HuH-7.5 (cell line): ENCODE measurements around the gene SLC24A2.
"Not testable (repeated sequence)": the region's sequence is repeated elsewhere in the genome, so short reads cannot be mapped to it uniquely, and the experiment has no call there.

Experiments
- DNase-seq: peaks from one replicate; pipeline ENCODE4 v3.0.0; 2011; ENCODE audit warnings: low spot score

Gene SLC24A2

GRCh38 chr9:19788614-19789271 is at the start of gene SLC24A2:
Gene SLC24A2 (minus strand): TSS chr9:19789037.
- no peak for DNase-seq

DNA sequence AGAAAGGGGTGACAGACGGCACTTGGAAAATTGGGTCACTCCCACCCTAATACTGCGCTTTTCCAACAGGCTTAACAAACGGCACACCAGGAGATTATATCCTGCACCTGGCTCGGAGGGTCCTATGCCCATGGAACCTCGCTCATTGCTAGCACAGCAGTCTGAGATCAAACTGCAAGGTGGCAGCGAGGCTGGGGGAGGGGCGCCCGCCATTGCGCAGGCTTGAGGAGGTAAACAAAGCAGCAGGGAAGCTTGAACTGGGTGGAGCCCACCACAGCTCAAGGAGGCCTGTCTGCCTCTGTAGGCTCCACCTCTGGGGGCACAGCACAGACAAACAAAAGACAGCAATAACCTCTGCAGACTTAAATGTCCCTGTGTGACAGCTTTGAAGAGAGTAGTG is 44.5 kb upstream of the SLC24A2 start:
- DNase-seq, result not testable (repeated sequence)

- no peak for DNase-seq
Observed at GRCh38 chr9:19830796-19831195, 42.0 kb upstream of the SLC24A2 start.

DNA sequence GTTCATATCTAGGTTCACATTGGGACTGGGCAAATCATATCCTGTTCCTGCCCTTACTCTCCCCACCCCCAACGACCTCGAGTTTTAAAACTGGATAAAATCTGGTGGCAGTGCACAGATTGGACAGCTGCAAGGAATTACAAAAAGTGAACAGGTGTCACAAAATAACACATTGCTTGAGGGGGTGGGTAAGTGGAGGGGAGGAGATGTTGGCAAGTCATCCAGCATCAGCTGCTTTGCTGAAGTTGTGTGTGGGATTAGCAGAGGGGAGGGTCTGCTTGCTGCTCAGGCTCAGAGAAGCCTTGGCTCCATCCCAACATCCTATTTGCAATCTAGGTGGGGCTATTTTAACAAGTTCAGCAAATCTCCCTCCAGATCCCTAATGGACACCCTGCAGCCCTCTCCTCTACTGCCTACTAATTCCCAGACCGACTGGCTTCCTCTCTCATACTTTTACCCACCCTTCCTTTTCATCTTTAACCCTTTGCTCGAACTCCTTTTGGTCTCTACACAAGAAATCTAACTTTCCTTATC is 39.8 kb upstream of the SLC24A2 start:
- DNase-seq, result no peak

- no peak for DNase-seq
Observed at GRCh38 chr9:19816769-19817168, 27.9 kb upstream of the SLC24A2 start.

DNA sequence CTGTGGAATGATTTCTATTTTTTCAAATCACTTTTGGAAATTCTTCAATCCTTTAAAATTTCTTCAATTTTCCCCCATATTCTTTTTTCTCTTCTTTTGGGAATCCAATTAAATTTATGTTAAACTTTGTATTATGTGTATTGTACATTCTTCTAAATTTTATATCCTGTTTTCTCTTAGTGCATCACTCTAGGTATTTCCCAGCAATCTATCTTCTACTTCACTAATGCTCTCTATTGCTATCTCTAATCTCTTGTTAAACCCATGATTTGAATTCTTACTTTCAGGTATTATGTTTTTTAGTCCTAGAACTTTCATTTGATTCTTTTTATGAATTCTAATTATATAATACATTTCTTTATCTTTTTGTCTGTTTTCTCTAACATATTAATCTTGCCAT is 23.4 kb upstream of the SLC24A2 start:
- DNase-seq, result no peak

- DNase-seq, result no peak
Observed at GRCh38 chr9:19809422-19810269, 20.8 kb upstream of the SLC24A2 start.

DNA sequence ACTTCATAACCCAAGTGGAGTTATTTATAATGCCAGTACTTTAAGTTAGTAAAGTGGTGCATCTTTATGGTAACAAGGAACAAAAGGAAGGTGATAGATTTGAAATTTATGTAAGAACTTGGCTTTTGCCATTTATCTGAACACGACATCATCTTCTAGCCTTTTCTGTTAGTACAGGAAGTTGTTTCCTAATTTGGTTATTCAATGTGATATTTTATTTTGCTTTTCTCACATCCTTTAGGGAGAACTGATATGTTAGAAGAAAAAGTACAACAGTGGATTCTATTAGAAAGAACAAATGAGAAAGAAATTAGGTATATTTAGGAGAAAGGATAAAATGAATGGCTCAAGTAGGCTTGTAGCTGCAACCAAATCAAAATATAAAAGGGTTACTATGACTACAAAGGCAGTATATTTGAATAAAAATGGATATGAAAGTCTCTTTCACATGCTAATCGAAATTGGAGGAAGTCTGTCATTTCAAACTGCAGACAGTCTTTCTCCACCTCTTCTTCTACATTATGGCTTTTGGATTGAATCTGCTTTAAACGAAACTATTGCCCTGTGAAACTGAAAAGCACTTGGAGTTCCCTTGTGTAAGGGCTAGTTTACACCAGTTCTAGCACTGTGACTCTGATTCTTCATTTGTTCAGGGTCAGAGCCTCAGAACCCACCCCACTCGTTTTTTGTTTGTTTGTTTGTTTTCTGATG is 18.5 kb upstream of the SLC24A2 start:
- DNase-seq, result no peak

DNA sequence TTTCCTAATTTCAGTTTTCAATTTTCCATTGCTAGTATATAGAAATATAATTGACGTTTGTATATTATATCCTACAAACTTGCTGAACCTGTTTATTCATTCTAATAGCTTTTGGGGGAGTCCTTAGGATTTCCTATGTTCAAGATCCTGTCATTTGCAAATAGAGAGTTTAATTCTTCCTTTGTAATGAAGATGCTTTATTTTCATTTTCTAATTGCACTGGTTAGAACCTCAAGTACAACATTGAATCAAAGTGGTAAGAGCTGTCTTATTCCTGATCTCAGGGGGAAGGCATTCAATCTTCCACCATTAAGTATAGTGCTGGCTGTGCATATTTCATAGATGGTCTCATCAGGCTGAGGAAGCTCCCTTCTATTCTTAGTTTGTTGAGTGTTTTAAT is 15.6 kb upstream of the SLC24A2 start:
- no peak for DNase-seq

DNA sequence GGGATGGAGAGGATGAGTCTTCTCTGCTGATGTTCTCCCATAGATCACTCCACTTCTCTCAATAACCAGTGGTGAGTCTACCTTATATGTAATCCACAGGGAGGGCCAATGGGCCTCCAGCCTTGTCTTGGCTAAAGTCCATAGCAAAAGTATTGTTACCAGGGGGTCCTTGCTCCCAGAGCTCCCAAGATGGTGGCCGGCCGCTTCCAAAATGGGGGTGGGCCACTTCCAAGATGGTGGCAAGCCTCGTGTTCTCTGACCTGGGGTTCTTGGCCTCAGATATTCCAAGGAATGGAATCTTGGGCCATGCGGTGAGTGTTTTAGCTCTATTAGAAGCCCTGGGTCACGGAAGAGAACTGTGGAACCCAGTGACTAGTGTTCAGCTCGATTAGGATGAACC is 12.0 kb upstream of the SLC24A2 start:
- DNase-seq, result no peak

DNA sequence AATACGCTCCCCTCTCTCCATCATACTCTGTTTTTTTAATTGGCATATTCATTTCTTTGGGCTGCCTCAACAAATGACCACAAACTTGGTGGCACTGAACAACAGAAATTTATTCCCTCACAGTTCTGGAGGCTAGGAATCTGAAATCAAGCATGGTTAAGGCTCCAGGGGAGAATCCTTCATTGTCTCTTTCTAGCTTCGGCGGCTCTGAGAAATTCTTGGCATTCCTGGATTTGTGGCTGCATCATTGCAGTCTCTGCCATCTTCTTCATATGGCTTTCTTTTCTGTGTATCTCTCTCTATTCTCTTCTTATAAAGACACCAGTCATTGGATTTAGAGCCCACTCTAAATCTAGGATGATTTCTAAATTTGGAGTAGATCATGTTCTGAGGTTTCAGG is 10.9 kb upstream of the SLC24A2 start:
- no peak for DNase-seq

DNA sequence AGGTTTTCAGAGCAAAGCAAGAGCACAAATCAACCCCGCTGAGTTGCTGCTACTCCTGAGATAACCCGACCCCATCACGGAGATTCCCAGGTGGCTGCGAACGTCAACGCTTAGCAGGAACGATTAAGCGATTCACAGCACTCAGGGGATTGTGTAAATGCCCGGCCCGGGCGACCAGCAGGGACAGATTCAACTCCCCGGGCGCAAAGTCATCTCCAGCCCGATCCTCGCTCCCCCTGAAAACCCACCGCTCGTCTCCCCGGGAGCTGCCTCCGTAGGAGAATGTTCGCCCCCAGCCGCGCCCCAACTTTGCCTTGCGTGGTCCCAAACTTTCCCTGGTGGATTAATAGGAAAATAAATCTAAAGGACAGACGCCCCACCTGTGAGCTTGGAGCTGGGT is 685 bp downstream of the SLC24A2 start:
- no peak for DNase-seq

GRCh38 chr9:19787672-19788071 is 1.2 kb downstream of the SLC24A2 start:
- no peak for DNase-seq

GRCh38 chr9:19785230-19785629 is 3.6 kb downstream of the SLC24A2 start:
- DNase-seq, result no peak

DNA sequence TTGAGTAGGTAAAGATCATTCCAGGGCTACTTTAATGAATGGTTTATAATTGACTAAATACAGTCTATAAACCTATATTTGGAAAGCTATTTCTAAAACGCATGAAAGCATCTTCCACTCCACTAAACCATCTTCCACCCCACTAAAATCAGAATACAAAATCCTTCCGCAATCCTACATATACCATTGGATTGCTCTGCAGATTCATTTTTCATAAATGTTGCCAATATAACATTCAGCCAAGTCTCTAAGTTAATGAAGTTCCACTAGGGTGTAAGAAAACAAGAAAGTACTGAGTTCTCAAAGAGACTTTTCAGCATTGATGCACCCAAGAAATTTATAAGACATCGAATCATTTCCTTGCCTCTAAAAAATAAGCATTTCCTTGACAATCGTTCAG is 4.7 kb downstream of the SLC24A2 start:
- no peak for DNase-seq

DNA sequence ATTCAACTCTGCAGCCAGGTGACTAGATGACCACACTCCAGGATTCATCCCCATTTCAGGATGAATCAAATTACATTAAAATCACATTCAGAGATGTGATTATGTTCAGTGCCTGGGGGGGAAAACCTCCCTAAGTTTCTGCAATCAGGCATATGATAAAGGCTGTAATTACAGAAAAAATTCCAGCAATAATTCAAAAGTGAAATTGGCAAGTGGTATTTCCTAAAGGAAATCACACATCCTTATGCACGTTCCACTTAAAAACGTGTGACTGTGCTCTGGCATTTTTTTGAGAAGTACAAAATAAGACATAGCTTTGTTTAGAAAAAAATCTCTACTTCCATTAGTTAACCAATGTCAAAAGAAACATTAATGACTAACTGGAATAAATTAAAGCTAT is 5.3 kb downstream of the SLC24A2 start:
- no peak for DNase-seq

- DNase-seq, result no peak
Observed at GRCh38 chr9:19782005-19782404, 6.8 kb downstream of the SLC24A2 start.

- DNase-seq, result no peak
Observed at GRCh38 chr9:19781240-19781639, 7.6 kb downstream of the SLC24A2 start.

GRCh38 chr9:19771446-19771845 is 17.4 kb downstream of the SLC24A2 start:
- no peak for DNase-seq

DNA sequence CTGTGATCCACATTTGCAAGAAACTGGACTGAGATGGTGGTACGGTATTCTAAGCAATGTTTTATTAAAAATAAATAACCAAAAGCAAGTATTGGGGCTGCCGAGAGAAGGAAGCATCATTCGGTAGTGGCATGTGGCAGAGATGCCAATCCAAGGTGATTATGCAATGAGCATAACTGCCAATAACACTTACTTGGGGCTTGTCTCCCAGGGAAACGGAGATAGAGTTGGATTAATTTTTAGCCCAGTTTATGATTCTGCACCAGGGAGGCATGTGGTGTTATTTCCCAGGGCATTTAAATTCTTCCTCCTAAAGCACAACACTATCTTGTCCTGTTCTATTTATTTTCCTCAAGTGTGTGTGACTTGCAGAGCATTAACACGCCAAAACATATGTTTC is 17.9 kb downstream of the SLC24A2 start:
- no peak for DNase-seq

GRCh38 chr9:19769213-19769612 is 19.6 kb downstream of the SLC24A2 start:
- DNase-seq, result no peak

DNA sequence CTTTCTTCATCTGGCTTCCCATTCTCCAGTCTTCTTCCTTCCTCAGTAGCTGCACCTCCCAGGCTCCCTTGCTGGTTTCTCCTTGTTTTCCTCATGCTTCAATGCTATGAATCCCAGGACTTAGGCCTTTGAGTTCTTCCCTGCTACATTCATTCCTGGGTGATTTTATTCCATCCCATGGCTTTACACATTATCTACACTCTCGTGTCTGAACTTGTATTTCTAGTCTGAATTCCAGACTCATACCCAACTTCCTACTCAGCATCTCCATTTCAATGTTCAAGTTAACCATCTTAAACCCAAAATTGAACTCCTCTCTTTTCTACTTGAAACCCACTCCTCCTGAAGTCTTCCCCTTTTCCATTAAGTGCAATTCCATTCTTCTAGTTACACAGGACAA is 20.0 kb downstream of the SLC24A2 start:
- no peak for DNase-seq

GRCh38 chr9:19759066-19759465 is 29.8 kb downstream of the SLC24A2 start:
- DNase-seq, result no peak
